Endodermal cell (in vitro differentiated cells): ENCODE results near the gene DRG2. TPM values are rescaled to one million over a fixed set of nuclear protein-coding genes. Genes with fewer than 3 reads are reported as not detected.

Experiments used
- DNase-seq: peaks from one replicate; pipeline ENCODE4 v3.0.0-alpha.2; 2017
- H3K27ac ChIP-seq: 2 replicates; pipeline ENCODE4 v1.5.1; 2013; ENCODE audit warnings: mild to moderate bottlenecking, low read depth, low read length, moderate library complexity
- H3K27me3 ChIP-seq: 2 replicates; pipeline ENCODE4 v1.6.1; 2013; ENCODE audit warnings: mild to moderate bottlenecking, low read length, moderate library complexity; ENCODE audit not compliant: insufficient read depth, control insufficient read depth, poor library complexity, severe bottlenecking
- H3K36me3 ChIP-seq: 2 replicates; pipeline ENCODE4 v1.7.0; 2013; ENCODE audit warnings: mild to moderate bottlenecking, low read length, moderate library complexity; ENCODE audit not compliant: control insufficient read depth, insufficient read depth
- H3K4me1 ChIP-seq: one replicate; pipeline ENCODE4 v1.7.0; 2013; ENCODE audit warnings: low read length; ENCODE audit not compliant: control insufficient read depth, insufficient read depth
- H3K4me3 ChIP-seq: 2 replicates; pipeline ENCODE4 v1.5.1; 2013; ENCODE audit warnings: mild to moderate bottlenecking, low read length, moderate library complexity
- H3K9ac ChIP-seq: 2 replicates; pipeline ENCODE4 v1.6.1; 2013; ENCODE audit warnings: mild to moderate bottlenecking, low read length, moderate library complexity; ENCODE audit not compliant: poor library complexity, severe bottlenecking; ENCODE audit errors: extremely low read depth
- H3K9me3 ChIP-seq: 2 replicates; pipeline ENCODE4 v1.6.1; 2013; ENCODE audit warnings: mild to moderate bottlenecking, low read length, moderate library complexity; ENCODE audit not compliant: control insufficient read depth
- H3K27ac Mint-ChIP-seq: 2 replicates; pipeline ENCODE4 v1.8.0; 2020; ENCODE audit warnings: mixed read lengths
- H3K27me3 Mint-ChIP-seq: 2 replicates; pipeline ENCODE4 v1.8.0; 2021; ENCODE audit warnings: mild to moderate bottlenecking, mixed read lengths; ENCODE audit not compliant: insufficient read depth
- H3K36me3 Mint-ChIP-seq: 2 replicates; pipeline ENCODE4 v1.8.0; 2020; ENCODE audit warnings: low read depth, mixed read lengths
- H3K4me1 Mint-ChIP-seq: 2 replicates; pipeline ENCODE4 v1.8.0; 2020; ENCODE audit warnings: mixed read lengths
- H3K4me3 Mint-ChIP-seq: 2 replicates; pipeline ENCODE4 v1.8.0; 2020; ENCODE audit warnings: mild to moderate bottlenecking, moderate library complexity, mixed read lengths
- H3K9me3 Mint-ChIP-seq: 2 replicates; pipeline ENCODE4 v1.8.0; 2020; ENCODE audit warnings: mild to moderate bottlenecking, mixed read lengths
- CTCF ChIP-seq: fragments of 200-600 bp; sonication (generic); conservative IDR thresholded peaks from 2 replicates; pipeline ENCODE4 v1.5.0; 2021; ENCODE audit warnings: antibody characterized with exemption, mild to moderate bottlenecking
- WGBS, 2 experiments: methylation state at CpG; one replicate each; pipeline versions ENCODE4 v1.1.5 to v1.1.7; 2013; ENCODE audit warnings: missing lambda C conversion rate in 2 of 2, mixed read lengths in 1 of 2; ENCODE audit not compliant: insufficient coverage in 1 of 2, insufficient read length in 1 of 2; 5-methylcytosine and 5-hydroxymethylcytosine counted together
- total RNA-seq, 2 donors: library from RNA; stranded (reverse); fragmentation: NEBNext Ultra II Directional in 1 of 2; extraction: Animal tissue kit (Norgen Biotek cat#: 25700) in 1 of 2; gene quantifications; 2 replicates in 1 of 2; 3 replicates in 1 of 2; pipeline ENCODE4 v1.2.1, GENCODE V29; 2021

The DRG2 gene
- total RNA-seq, 2 donors from 2014 or later, result 45.1 to 49.9 TPM

- Mint-ChIP-seq H3K36me3 (no peaks in the 10 kb centered on the region), H3K9me3 (no peaks in the 10 kb centered on the region), H3K27ac (no peak overlapping the region), H3K4me3 (no peak overlapping the region), H3K4me1 (peaks cover 5% of the 10 kb centered on the region), H3K27me3 (peaks cover 12% of the 10 kb centered on the region)
- no peak for DNase-seq
- Histone ChIP-seq H3K36me3 (no peaks in the 10 kb centered on the region), H3K4me1 (peaks cover 4% of the 10 kb centered on the region), H3K27me3 (no peaks in the 10 kb centered on the region), H3K27ac (no peak overlapping the region), H3K4me3 (no peak overlapping the region), H3K9me3 (no peaks in the 10 kb centered on the region), H3K9ac (no peak overlapping the region)
- WGBS, 2 experiments, result 92 to 93% methylated on average over 13 of the region's 13 CpGs
- no peak for TF ChIP-seq CTCF
Observed at GRCh38 chr17:18145811-18146210, 58.1 kb downstream of the DRG2 start.

GRCh38 chr17:18146259-18146658 is 58.5 kb downstream of the DRG2 start:
- DNase-seq, result no peak
- peaks cover 5% of the 10 kb centered on the region for H3K4me1 Mint-ChIP-seq
- H3K27ac ChIP-seq, result no peak overlapping the region
- WGBS, 2 experiments, result 96 to 98% methylated on average over 2 of the region's 2 CpGs
- no peaks in the 10 kb centered on the region for H3K36me3 Mint-ChIP-seq
- H3K4me1 ChIP-seq, result peaks cover 4% of the 10 kb centered on the region
- no peaks in the 10 kb centered on the region for H3K9me3 ChIP-seq
- no peak overlapping the region for H3K9ac ChIP-seq
- no peaks in the 10 kb centered on the region for H3K27me3 ChIP-seq
- H3K36me3 ChIP-seq, result no peaks in the 10 kb centered on the region
- no peak overlapping the region for H3K4me3 Mint-ChIP-seq
- no peak overlapping the region for H3K27ac Mint-ChIP-seq
- no peak overlapping the region for H3K4me3 ChIP-seq
- peaks cover 12% of the 10 kb centered on the region for H3K27me3 Mint-ChIP-seq
- H3K9me3 Mint-ChIP-seq, result no peaks in the 10 kb centered on the region
- no peak for TF ChIP-seq CTCF

- H3K27ac ChIP-seq, result no peak overlapping the region
- no peaks in the 10 kb centered on the region for H3K9me3 Mint-ChIP-seq
- H3K9ac ChIP-seq, result no peak overlapping the region
- H3K36me3 ChIP-seq, result no peaks in the 10 kb centered on the region
- peaks cover 5% of the 10 kb centered on the region for H3K4me1 Mint-ChIP-seq
- no peaks in the 10 kb centered on the region for H3K9me3 ChIP-seq
- no peak overlapping the region for H3K27ac Mint-ChIP-seq
- no peak for TF ChIP-seq CTCF
- peaks cover 12% of the 10 kb centered on the region for H3K27me3 Mint-ChIP-seq
- no peaks in the 10 kb centered on the region for H3K36me3 Mint-ChIP-seq
- DNase-seq, result no peak
- no peaks in the 10 kb centered on the region for H3K4me1 ChIP-seq
- WGBS, 2 experiments, result 84 to 100% methylated on average over 1 to 3 of the region's 3 CpGs
- H3K4me3 ChIP-seq, result no peak overlapping the region
- H3K27me3 ChIP-seq, result no peaks in the 10 kb centered on the region
- no peak overlapping the region for H3K4me3 Mint-ChIP-seq
Observed at GRCh38 chr17:18146980-18147379, 59.2 kb downstream of the DRG2 start.
